ENCODE data around the gene WDFY3. TPM values are rescaled to one million over a fixed set of nuclear protein-coding genes. Genes with fewer than 3 reads are reported as not detected.

Gene WDFY3
- total RNA-seq, 2 experiments from 2014 or later: 0.09 to 0.38 TPM

GRCh38 chr4:84914686-84915395 is 51.6 kb downstream of the WDFY3 start:
- DNase-seq (no peak), ATAC-seq (no peak)
- intact Hi-C loops (cut with micrococcal nuclease): no loop called here
- no peaks in the 10 kb centered on the region for H3K9me3 Mint-ChIP-seq
- ChIA-PET POLR2A (no interaction called here), CTCF (no interaction called here)
- H3K4me3 Mint-ChIP-seq: no peak overlapping the region
- no peaks in the 10 kb centered on the region for H3K4me1 Mint-ChIP-seq (ENCODE audit: low read depth)
- H3K27me3 Mint-ChIP-seq: no peaks in the 10 kb centered on the region
- H3K36me3 Mint-ChIP-seq (ENCODE audit: low read depth): no peaks in the 10 kb centered on the region
- no peak for TF ChIP-seq CTCF (IDR thresholded peaks at IDR 0.05)
- H3K27ac Mint-ChIP-seq: no peak overlapping the region

GRCh38 chr4:84913176-84913575 is 53.3 kb downstream of the WDFY3 start:
- no peak for ATAC-seq
- no peak overlapping the region for H3K27ac Mint-ChIP-seq
- H3K4me3 Mint-ChIP-seq: no peak overlapping the region
- intact Hi-C loops (cut with micrococcal nuclease): no loop called here
- no peaks in the 10 kb centered on the region for H3K9me3 Mint-ChIP-seq
- H3K4me1 Mint-ChIP-seq (ENCODE audit: low read depth): no peaks in the 10 kb centered on the region
- CTCF ChIA-PET: no interaction called here
- no peaks in the 10 kb centered on the region for H3K36me3 Mint-ChIP-seq (ENCODE audit: low read depth)
- no peak for TF ChIP-seq CTCF (IDR thresholded peaks at IDR 0.05)
- POLR2A ChIA-PET: no interaction called here
- H3K27me3 Mint-ChIP-seq: no peaks in the 10 kb centered on the region
- no peak for DNase-seq

- intact Hi-C loops (cut with micrococcal nuclease): no loop called here
- TF ChIP-seq CTCF (IDR thresholded peaks at IDR 0.05): no peak
- Mint-ChIP-seq H3K4me1 (ENCODE audit: low read depth) (no peaks in the 10 kb centered on the region), H3K36me3 (ENCODE audit: low read depth) (no peaks in the 10 kb centered on the region), H3K27ac (no peak overlapping the region), H3K27me3 (no peaks in the 10 kb centered on the region), H3K4me3 (no peak overlapping the region), H3K9me3 (no peaks in the 10 kb centered on the region)
- DNase-seq: no peak
- ATAC-seq: no peak
- ChIA-PET CTCF (no interaction called here), POLR2A (no interaction called here)
Measured at GRCh38 chr4:84912741-84913140, 53.7 kb downstream of the WDFY3 start.

- H3K9me3 Mint-ChIP-seq: no peaks in the 10 kb centered on the region
- no peak for DNase-seq
- no peak overlapping the region for H3K27ac Mint-ChIP-seq
- intact Hi-C loops (cut with micrococcal nuclease): no loop called here
- ChIA-PET CTCF (no interaction called here), POLR2A (no interaction called here)
- H3K36me3 Mint-ChIP-seq (ENCODE audit: low read depth): no peaks in the 10 kb centered on the region
- ATAC-seq: no peak
- no peaks in the 10 kb centered on the region for H3K4me1 Mint-ChIP-seq (ENCODE audit: low read depth)
- TF ChIP-seq CTCF (IDR thresholded peaks at IDR 0.05): no peak
- H3K27me3 Mint-ChIP-seq: peaks cover 1% of the 10 kb centered on the region
- H3K4me3 Mint-ChIP-seq: no peak overlapping the region
Measured at GRCh38 chr4:84908876-84909275, 57.6 kb downstream of the WDFY3 start.

- intact Hi-C loops (cut with micrococcal nuclease): no loop called here
- ChIA-PET CTCF (no interaction called here), POLR2A (no interaction called here)
- H3K27me3 Mint-ChIP-seq: peaks cover 1% of the 10 kb centered on the region
- no peak overlapping the region for H3K27ac Mint-ChIP-seq
- no peak for ATAC-seq
- no peaks in the 10 kb centered on the region for H3K36me3 Mint-ChIP-seq (ENCODE audit: low read depth)
- no peaks in the 10 kb centered on the region for H3K4me1 Mint-ChIP-seq (ENCODE audit: low read depth)
- no peak for TF ChIP-seq CTCF (IDR thresholded peaks at IDR 0.05)
- H3K4me3 Mint-ChIP-seq: no peak overlapping the region
- no peak for DNase-seq
- H3K9me3 Mint-ChIP-seq: no peaks in the 10 kb centered on the region
Measured at GRCh38 chr4:84907145-84907544, 59.3 kb downstream of the WDFY3 start.
